Neural progenitor cell (in vitro differentiated cells): ENCODE data around the gene NXPH2.
A peak's percentile ranks its signal among the peaks of the same experiment; 100 is the strongest.

Source experiments
- EZH2 ChIP-seq: fragments of 200-600 bp; sonication (generic); IDR thresholded peaks from 2 replicates; pipeline ENCODE4 v1.6.1; 2017; ENCODE audit warnings: antibody characterized with exemption, mild to moderate bottlenecking, moderate library complexity
- TF ChIP-seq, protein P1 (sequence below): fragments of 200-600 bp; sonication (generic); IDR thresholded peaks from 2 replicates; pipeline ENCODE4 v1.5.1; 2017; ENCODE audit warnings: antibody characterized with exemption, mild to moderate bottlenecking

DNA sequence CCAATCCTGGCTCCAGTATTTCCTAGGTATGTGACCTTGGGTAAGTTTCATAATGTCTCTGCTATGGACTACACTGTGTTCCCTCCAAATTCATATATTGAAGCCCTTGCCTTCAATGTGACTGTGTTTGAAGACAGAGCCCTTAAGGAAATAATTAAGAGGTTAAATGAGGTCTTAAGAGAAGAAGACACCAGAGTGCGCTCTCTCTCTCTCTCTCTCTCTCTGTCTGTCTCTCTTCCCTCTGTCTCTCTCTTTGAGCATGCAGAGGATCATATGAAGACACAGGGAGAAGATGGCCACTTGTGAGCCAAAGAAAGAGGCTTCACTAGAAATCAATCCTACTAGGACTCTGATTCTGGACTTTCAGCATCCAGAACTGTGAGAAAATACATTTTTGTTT, 52.2 kb downstream of the NXPH2 start:
- TF ChIP-seq, protein P1, sequence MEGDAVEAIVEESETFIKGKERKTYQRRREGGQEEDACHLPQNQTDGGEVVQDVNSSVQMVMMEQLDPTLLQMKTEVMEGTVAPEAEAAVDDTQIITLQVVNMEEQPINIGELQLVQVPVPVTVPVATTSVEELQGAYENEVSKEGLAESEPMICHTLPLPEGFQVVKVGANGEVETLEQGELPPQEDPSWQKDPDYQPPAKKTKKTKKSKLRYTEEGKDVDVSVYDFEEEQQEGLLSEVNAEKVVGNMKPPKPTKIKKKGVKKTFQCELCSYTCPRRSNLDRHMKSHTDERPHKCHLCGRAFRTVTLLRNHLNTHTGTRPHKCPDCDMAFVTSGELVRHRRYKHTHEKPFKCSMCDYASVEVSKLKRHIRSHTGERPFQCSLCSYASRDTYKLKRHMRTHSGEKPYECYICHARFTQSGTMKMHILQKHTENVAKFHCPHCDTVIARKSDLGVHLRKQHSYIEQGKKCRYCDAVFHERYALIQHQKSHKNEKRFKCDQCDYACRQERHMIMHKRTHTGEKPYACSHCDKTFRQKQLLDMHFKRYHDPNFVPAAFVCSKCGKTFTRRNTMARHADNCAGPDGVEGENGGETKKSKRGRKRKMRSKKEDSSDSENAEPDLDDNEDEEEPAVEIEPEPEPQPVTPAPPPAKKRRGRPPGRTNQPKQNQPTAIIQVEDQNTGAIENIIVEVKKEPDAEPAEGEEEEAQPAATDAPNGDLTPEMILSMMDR, result peak; percentile 17
- no peak for TF ChIP-seq EZH2
